Psoas muscle (tissue), 8 donors: ENCODE results near the gene MAPT. TPM values are rescaled to one million over a fixed set of nuclear protein-coding genes. Genes with fewer than 3 reads are reported as not detected.

Experiments
- ATAC-seq, 4 donors: fragments of 200-7000 bp; cut with Tn5 transposase; one replicate each; pipeline ENCODE4 v1.9.1; 2020; ENCODE audit warnings: moderate library complexity in 3 of 4, mild to moderate bottlenecking in 2 of 4
- DNase-seq, 2 donors: peaks; one replicate each; pipeline ENCODE4 v3.0.0-alpha.2; 2020
- H3K27ac ChIP-seq: fragments of 200-600 bp; one replicate; pipeline ENCODE4 v1.8.0; 2022
- H3K27me3 ChIP-seq, 3 donors: fragments of 200-600 bp in 1 of 3; one replicate each; pipeline versions ENCODE4 v1.6.1 to v1.8.0; 2013 to 2022; ENCODE audit warnings: low read length in 2 of 3, mild to moderate bottlenecking in 2 of 3, moderate library complexity in 1 of 3; ENCODE audit not compliant: insufficient read depth in 3 of 3
- H3K36me3 ChIP-seq, 2 donors: fragments of 200-600 bp in 1 of 2; one replicate each; pipeline versions ENCODE4 v1.6.1 to v1.8.0; 2013 to 2022; ENCODE audit warnings: low read depth in 1 of 2, mild to moderate bottlenecking in 1 of 2, moderate library complexity in 1 of 2; ENCODE audit not compliant: insufficient read depth in 1 of 2
- H3K4me1 ChIP-seq: fragments of 200-600 bp; one replicate; pipeline ENCODE4 v1.8.0; 2022
- H3K4me3 ChIP-seq: fragments of 200-600 bp; one replicate; pipeline ENCODE4 v1.8.0; 2022; ENCODE audit warnings: mild to moderate bottlenecking
- H3K9me3 ChIP-seq: fragments of 200-600 bp; one replicate; pipeline ENCODE4 v1.8.0; 2022
- CTCF ChIP-seq: fragments of 200-600 bp; IDR thresholded peaks from one replicate; pipeline ENCODE4 v1.8.0; 2022; ENCODE audit warnings: antibody characterized with exemption
- WGBS, 3 donors: extraction: QIAGEN DNeasy Blood & Tissue Kit; methylation state at CpG; one replicate each; pipeline versions ENCODE4 v1.1.6 to v1.1.7; 2013; 5-methylcytosine and 5-hydroxymethylcytosine counted together
- intact Hi-C, 2 donors: fragments of 100-400 bp; cut with DNase I; formaldehyde crosslinking; loops; one replicate each; pipeline versions ENCODE4 v1.11.0 to v1.14.2; 2022
- polyA plus RNA-seq, 3 donors: library from polyadenylated mRNA; stranded (reverse); fragments of 200-250 nt; gene quantifications; one replicate each; pipeline ENCODE4 v1.2.3, GENCODE V29; 2013
- total RNA-seq, 4 donors: library from RNA; stranded (reverse); fragmentation: NEBNext Ultra II Directional in 2 of 4; extraction: Animal tissue kit (Norgen Biotek cat#: 25700) in 2 of 4; gene quantifications; one replicate each; pipeline versions ENCODE4 v1.2.1 to v1.2.4, GENCODE V29; 2021 to 2023
- donor health status: healthy with polysubstance abuse.
- donor health status: DM: no; HTN: no; CAD: no; lungs with moderate emphysema.
- donor health status: Bipolar disorder and iron deficiency.
- donor health status: healthy.
- donor health status: DM: yes; HTN: yes; CAD: no.
- donor health status: DM: no; HTN: no; CAD: no.
- donor health status: DM: no; HTN: no; CAD: no.
- donor health status: DM: yes; HTN: yes; CAD: no.

MAPT gene
- total and polyA plus RNA-seq, 7 donors, result 16.0 to 253 (median 104) TPM

- 67 to 75% (median 74%) methylated on average over 28 to 31 of the region's 31 CpGs for WGBS, 3 donors
- Histone ChIP-seq H3K9me3 (no peaks in the 10 kb centered on the region), H3K27ac (no peak overlapping the region), H3K36me3 (peaks cover 0 to 65% of the 10 kb centered on the region in 2 donors), H3K4me1 (no peaks in the 10 kb centered on the region), H3K27me3 (no peaks in the 10 kb centered on the region), H3K4me3 (no peak overlapping the region)
- DNase-seq, result peak in 1 of 2 donors; percentile 40
- peak in 2 of 4 donors; percentile 12 to 27 for ATAC-seq
- intact Hi-C loops, result no loop called here
- TF ChIP-seq CTCF, result no peak
Observed at GRCh38 chr17:45983614-45984310, 89.4 kb downstream of the MAPT start.

GRCh38 chr17:45984368-45984767 lies 90.0 kb downstream of the MAPT start:
- H3K4me3 ChIP-seq, result no peak overlapping the region
- H3K27me3 ChIP-seq, result no peaks in the 10 kb centered on the region
- 88 to 93% (median 92%) methylated on average over 5 of the region's 5 CpGs for WGBS, 3 donors
- intact Hi-C loops, result no loop called here
- peaks cover 0 to 65% of the 10 kb centered on the region in 2 donors for H3K36me3 ChIP-seq
- ATAC-seq (peak in 1 of 4 donors; percentile 22), DNase-seq (peak in 1 of 2 donors; percentile 50)
- no peak for TF ChIP-seq CTCF
- H3K27ac ChIP-seq, result no peak overlapping the region
- H3K9me3 ChIP-seq, result no peaks in the 10 kb centered on the region
- H3K4me1 ChIP-seq, result no peaks in the 10 kb centered on the region

GRCh38 chr17:45985447-45985846 lies 91.1 kb downstream of the MAPT start:
- peaks cover 0 to 68% of the 10 kb centered on the region in 2 donors for H3K36me3 ChIP-seq
- intact Hi-C loops, result no loop called here
- no peaks in the 10 kb centered on the region for H3K9me3 ChIP-seq
- no peak overlapping the region for H3K4me3 ChIP-seq
- ATAC-seq (no peak), DNase-seq (no peak)
- no peak for TF ChIP-seq CTCF
- H3K27me3 ChIP-seq, result no peaks in the 10 kb centered on the region
- H3K4me1 ChIP-seq, result no peaks in the 10 kb centered on the region
- WGBS, 3 donors, result 73 to 86% (median 82%) methylated on average over 4 of the region's 4 CpGs
- H3K27ac ChIP-seq, result no peak overlapping the region

- no peak for TF ChIP-seq CTCF
- peaks cover 0 to 70% of the 10 kb centered on the region in 2 donors for H3K36me3 ChIP-seq
- DNase-seq (no peak), ATAC-seq (no peak)
- no peaks in the 10 kb centered on the region for H3K9me3 ChIP-seq
- no peak overlapping the region for H3K4me3 ChIP-seq
- no peaks in the 10 kb centered on the region for H3K4me1 ChIP-seq
- H3K27ac ChIP-seq, result no peak overlapping the region
- H3K27me3 ChIP-seq, result no peaks in the 10 kb centered on the region
- 89 to 94% (median 91%) methylated on average over 4 of the region's 4 CpGs for WGBS, 3 donors
- intact Hi-C loops, result no loop called here
Observed at GRCh38 chr17:45986056-45986455, 91.7 kb downstream of the MAPT start.

- DNase-seq, result no peak
- Histone ChIP-seq H3K27me3 (no peaks in the 10 kb centered on the region), H3K4me3 (no peak overlapping the region), H3K9me3 (no peaks in the 10 kb centered on the region), H3K36me3 (peaks cover 0 to 79% of the 10 kb centered on the region in 2 donors), H3K4me1 (no peaks in the 10 kb centered on the region), H3K27ac (no peak overlapping the region)
- no peak for ATAC-seq
- WGBS, 3 donors, result 81 to 89% (median 82%) methylated on average over 5 of the region's 5 CpGs
- no peak for TF ChIP-seq CTCF
- intact Hi-C loops, result no loop called here
Observed at GRCh38 chr17:45987706-45988105, 93.4 kb downstream of the MAPT start.
